HG03060 (cell line): Measurements from ENCODE around the gene PPP1R1C.
A peak's percentile ranks its signal among the peaks of the same experiment; 100 is the strongest.

ENCODE experiments used
- ATAC-seq: cut with Tn5 transposase; IDR thresholded peaks from one replicate; pipeline ENCODE4 v1.9.1; 2021; ENCODE audit warnings: low read depth, moderate number of reproducible peaks; ENCODE audit not compliant: unreplicated experiment

The PPP1R1C gene

DNA sequence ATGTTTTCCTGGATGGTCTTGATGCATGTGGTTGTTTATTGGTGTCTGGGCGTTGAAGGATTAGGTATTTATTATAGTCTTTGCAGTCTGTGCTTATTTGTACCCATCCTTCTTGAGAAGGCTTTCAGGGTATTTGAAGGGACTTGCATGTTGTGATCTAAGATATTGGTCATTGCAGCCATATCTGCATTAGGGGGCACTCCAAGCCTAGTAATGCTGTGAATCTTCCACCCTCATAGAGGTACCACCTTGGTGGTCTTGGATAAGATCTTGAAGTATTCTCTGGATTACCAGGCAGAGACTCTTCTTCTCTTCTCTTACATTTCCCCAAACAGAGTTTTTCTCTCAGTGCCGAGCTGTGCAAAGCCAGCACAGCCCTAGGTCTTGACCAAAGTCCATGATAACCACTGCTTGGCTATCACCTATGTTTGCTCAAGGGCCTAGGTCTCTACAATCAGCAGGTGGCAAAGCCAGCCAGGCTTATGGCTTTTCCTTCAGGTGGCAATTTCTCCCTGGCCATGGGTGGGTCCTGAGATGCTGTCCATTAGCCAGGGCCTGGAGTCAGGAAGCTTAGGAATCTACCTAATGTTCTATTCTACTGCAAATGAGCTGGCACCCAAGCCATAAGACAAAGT is 15.4 kb upstream of the PPP1R1C start:
- no peak for ATAC-seq

DNA sequence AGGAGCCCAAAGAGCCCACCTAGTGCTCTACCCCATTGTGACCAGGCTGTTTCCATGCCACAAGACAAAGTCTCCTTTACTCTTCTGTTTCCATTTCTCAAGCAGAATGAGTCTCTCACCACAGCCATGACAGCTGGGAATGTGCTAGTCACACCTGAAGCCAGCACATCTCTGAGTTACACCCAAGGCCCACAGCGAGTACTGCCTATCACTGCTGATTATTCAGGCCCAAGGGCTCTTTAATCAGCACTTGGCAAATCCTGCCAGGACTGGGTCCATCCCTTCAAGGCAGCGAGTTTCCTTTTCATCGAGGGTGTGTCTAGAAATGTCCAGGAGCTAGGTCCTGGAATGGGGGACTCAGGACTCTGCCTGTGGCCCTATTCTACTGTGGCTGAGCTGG is 14.6 kb upstream of the PPP1R1C start:
- no peak for ATAC-seq

DNA sequence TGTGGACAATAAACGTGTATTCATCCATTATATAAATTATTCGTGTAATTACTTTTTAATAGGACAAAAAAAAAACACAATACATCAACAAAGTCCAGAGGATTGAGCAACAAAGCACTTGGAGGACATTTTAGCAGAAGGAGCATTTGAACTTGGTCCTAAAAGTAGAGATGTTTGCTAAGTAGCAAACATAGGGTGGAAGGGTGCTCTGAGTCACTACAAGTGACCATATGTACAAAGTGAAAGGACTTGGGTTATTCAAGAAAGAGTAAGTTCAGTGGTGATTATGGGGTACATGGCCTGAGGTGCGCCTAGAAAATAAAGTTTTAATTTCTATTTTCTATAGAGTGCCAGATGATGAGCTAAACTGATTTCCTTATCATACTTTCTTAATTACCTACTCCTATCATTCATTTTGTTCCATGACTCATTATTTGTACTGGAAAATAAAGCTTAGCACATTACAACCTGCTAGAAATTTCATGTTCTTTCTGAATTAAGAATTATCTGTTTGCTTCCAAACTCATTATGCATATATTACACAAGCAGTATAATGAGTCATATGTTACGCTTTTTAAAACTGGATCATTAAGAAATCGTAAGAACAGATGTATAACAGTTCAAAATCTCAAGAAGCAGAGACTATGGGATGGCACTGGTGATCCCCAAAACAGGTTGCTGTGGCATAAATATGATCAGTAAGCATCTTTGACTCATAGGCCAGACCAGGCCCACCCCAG is 13.1 kb upstream of the PPP1R1C start:
- no peak for ATAC-seq

DNA sequence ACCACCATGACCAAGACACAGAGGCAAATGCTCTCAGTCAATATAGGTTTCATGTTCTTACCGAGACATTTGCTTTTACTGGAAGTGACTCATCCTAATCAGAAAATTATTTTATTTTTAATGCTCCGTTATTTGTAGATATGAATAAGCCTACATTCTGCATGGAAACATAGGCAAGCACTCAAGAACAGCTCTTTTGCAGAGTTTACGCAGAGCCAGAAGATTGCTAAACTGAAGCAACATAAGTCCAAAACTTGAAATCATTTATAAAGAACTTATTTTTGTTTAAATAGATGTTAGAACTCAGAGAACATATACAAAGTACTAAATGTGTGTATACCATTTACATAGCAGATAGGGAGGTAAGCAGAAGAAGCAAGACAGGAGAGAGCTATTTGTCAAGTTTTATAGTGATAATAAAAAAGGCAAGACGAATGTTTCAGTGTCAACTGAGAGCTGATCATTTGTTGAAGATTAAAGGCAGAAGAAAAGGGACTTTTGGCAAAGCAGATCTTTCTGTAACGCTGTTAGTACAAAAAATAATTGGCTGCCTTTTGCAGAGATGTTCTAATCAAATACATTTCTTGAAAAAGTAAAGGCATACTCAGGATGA is 12.4 kb upstream of the PPP1R1C start:
- no peak for ATAC-seq

DNA sequence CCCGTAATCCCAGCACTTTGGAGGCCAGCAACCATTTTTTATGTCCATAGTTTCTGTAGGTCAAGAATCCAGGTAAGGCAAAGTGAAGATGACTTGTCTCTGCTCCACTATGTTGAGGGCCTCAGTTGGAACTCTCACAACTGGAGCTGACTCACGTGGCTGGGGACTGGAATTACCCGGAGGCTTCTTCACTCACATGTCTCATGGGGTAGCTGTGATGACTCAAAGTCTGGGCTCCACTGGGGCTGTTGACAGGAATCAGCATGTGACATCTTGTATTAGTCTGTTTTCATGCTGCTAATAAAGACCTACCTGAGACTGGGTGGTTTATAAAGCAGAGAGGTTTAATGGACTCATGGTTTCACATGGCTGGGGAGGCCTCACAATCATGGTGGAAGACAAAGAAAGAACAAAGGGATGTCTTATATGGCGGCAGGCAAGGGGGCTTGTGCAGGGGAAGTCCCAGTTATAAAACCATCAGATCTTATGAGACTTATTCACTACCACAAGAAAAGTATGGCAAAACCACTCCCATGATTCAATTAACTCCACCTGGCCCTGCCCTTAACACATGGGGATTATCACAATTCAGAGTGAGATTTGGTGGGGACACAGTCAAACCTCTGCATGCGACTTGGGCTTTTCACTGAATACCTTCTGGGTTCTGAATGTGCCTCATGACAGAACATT is 7.8 kb upstream of the PPP1R1C start:
- peak; percentile 49 for ATAC-seq

DNA sequence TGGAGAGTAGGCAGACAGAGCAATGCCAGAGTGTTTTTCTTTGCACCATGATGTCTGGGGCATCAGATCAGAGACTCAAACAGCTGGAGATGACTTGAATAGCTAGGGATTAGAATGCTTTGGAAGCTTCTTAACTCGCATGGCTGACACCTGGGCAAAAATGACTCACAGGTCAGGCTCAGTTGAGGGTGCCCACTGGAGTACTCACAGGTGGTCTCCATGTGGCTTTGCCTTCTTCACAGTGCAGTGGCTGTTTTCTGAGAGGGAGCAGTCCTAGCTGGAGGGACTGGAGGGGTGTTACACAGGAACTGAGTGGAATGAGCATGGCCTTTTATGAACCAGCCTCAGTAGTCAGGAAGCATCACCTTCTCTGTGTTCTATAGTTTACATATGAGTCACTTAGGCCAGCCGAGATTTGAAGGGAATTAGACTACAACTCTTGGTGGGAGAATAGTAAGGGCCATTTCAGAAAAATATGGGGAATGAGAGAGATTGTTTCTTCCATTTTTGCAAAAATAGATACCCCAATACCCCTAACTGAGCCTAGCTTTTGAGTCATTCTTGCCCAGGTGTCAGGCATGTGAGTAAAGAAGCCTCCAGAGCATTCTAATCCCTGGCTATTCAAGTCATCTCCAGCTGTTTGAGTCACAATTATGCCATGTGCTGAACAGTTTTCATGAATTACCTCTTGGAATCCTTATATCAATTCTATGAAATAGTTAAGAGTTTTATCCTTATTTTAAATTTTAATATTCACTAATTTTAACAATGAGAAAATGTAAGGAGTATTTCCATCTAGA is 7.1 kb upstream of the PPP1R1C start:
- ATAC-seq: no peak

DNA sequence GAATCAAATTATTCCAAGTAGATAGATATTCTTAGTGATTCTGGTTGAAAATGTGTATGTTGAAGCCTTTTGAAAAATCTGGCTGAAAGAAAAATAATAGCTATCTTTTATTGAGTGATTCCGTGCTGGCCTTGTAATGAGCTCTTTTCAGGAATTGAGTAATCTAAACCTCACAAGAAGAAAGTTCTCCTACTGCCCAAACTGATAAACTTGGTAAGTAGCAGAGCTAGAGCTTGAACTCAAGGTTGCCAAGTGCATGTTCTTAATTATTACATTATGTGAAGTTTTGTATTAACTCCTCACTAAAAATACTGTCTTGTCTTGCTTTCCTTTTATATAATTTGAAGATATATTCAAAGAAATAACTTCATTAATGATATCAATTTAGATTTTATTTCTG is 1.6 kb upstream of the PPP1R1C start:
- ATAC-seq: no peak

DNA sequence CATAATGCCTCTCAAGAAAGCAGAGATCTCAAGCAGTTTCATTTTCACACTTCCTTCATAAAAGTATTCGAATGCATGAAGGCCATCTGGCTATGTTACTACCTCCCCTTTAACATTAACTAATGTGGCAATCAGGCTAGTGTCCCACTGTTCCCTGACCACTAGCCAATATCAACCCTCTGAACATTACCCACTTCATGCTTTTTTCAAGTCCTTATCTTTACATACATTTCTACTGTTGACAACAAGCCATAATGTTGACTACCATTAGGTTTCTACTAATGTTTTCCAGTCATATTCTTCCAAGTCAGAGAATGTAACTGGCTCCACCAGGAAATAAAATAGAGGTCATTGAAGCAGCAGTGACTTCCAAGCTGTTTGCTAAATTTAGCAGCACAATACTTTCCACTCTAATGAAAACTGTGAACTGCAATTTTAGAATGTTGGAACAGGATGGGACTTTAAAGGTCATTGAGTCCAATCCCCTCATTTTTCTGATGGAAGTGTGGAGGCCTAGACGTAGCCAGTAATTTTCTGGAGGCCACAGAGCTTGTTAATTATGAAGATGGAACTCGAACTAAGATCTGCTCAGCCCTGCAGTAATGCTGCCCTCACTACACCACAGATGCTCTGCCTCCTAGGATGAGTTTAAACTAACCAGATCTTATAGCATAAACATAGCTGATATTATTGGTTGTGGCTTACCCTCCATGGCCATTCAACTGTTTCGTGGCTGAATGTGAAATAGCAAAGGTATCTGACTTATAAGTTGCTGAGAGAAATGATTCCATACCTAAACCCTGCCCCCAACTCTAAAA is 630 bp upstream of the PPP1R1C start:
- no peak for ATAC-seq

DNA sequence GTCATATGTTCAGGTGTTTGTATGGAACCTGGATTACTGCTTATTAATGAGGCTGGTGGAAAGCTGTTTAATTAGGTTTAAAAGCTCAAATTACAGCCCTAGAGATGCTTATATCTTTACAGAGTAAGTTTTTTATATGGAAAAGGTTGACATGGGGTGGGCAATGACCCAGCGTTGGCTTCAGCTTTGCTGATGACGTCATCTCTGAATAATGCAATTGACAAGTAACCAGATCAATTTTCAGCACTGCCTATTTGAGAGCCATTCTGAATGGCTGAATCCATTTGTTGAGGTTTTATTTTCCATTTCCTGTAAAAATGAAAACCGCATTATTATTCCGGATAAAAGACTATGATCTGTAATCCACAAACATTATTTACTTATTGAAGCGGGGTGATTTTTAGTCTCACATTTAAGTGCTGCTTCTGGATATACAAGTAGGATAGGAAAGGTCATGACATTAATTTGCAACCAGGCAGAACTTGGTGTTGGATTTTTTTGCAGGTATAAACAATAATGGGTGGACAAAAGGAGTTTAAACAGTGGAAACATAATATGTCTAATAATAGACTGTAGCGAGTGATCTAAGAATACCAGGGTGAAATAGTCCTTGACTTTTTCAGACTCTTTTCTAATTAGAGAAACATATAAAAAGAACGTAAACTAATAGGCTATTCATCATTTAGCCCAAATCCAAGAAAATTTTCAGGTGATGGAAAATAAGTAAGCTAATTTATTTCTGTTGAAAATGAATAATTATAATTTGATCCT is 2.7 kb downstream of the PPP1R1C start:
- ATAC-seq: no peak

DNA sequence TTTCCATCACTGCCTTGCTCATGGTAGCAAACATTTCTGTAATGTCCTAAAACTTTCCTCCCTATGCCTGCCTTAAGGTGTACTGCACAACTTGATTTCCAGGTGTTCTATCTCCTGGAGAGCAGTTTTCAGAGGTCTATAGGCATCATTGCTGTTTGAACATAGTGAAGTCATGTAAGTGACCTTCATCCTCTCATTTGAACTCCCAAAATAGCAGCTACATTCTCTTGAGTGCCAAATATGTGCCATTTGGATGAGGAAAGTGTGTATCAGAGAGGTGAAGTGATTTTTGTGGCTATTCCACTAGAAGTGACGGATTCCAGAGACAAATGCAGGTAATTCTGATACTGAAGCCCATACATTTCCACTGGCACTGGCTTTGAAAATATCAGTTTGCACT is 3.4 kb downstream of the PPP1R1C start:
- no peak for ATAC-seq

DNA sequence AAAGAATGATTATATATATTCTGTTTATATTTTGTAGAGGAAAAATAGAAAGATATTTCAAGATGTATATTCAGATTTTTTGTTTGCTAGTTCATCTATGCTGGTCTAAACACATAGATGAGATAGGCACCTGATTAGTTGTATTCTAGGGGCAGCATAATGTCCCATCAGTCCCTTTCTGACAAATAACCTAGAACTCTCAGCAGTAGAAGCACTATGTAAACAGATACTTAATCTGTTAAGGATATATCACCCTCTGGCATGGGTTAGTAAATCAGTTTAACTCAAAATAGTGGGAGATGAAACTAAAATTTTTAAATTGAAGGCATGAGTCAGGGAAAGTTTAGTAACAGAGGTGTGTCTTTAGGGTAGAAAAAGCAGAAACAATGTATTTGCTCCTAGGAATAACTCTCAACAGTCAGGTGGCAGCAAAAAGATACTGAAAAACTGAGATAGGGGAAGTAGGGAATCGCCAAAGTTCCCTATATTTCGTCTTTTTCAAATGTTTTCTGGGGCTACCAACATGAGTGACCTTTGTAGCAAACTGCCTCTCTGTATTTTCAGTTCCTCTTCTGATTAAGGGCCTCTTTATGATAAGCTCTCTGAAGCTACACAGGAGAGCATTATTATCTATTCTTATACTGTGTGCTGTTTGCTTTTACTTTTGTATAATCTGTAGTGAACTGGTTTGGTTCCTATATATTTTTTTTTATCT is 5.7 kb downstream of the PPP1R1C start:
- peak; percentile 92 for ATAC-seq

DNA sequence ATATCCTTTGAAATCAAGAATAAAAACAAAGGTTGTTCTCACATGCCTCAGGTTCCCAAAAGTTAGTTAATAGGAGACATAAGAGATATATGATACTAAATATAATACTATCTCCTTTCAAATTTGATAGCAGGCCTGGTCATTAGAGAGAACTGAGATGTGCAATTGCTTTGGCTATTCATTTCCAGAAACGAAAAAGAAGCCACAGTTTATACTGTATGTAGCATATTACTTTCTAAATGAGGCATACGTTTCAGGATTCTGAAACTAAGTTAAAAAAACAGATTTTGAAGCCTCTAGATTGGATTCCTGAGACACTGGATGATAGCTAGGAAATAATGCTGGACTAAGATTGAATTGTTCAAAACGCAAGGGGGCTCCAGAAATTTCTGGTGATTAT is 7.1 kb downstream of the PPP1R1C start:
- ATAC-seq: peak; percentile 79

DNA sequence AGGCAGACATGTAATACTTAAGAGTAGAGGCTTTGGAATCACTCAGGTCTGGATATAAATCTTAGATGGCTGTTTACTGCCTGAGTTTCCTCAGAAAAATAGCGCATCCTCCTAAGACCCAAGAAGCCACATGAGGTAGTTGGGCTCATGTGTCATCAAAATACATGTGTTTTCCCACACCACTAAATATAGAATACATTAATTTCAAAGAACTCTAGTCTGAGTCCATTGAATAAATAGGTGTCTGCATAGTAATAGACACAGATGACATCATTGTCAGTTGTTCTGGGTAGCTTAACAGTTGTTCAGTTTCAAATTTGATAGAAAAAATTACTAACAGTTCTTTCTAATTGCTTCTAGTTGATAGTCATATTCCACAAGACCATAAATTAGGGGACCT is 9.6 kb downstream of the PPP1R1C start:
- no peak for ATAC-seq

DNA sequence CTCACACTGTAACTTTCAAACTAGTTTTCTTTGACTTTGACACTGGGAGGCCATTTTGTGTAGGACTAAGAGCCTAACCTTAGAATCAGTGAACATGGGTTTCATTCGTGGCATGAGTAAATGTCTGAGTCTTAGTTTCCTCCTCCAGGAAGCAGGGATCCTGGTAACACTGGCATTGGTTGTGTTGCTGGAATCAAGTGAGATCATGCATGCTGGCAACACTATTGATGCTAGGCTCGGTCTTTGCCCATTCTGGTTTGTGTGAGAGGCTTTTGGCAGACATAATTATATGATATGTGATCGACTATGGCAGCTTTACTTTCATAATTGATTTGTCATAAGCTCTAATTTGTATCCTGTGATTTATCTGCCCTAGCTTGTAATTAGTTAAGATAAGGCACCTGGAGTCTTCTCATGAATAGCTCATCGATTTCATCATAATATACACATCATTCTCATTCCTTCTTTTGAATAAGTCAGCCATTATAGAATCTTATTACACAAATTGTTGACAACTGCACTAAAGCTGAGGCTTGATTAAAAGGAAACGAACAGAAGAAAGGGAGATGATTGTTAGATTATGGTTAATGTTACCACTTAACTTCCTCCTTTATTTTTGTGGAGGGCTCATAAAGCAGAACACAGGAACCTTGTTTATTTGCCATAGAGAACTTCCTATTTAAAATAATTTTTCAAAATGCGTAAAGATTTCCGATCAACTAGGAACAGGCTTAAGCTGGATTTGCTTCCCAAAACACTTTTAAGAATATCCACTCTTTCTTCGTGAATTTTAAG is 12.6 kb downstream of the PPP1R1C start:
- ATAC-seq: no peak

DNA sequence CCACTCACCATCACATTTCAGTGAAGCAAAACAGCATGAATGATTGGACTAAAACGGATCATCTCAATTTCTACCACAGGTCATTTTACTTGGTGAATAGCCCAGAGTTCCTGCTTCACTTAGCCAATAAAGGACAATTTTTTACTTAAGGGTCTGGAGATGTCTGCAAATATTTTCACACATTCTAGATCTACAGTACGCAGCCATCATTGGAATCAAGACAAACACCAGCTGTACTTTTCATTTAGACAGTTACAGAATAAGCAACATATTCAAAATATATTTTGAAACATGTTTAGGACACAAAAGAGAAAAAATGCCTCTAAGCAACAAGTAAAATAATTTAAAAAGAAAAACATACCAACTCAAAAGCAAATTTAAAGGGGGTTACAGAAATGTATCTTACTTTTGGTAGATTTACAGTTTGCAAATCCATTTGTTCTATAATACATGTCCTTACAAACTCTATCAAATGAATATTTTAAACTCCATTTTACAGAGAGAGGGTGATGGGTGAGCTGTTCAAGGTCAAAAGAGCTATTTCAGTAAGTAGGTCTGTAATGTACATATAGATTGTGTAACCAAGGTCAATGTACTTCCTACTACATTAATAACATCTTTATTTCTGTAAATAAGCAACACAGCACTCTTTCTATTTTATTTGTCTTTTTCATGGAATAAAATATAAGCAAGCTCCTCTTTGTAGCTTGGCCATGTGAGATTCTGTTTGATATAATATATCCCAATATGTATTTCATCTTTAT is 13.4 kb downstream of the PPP1R1C start:
- ATAC-seq: no peak

DNA sequence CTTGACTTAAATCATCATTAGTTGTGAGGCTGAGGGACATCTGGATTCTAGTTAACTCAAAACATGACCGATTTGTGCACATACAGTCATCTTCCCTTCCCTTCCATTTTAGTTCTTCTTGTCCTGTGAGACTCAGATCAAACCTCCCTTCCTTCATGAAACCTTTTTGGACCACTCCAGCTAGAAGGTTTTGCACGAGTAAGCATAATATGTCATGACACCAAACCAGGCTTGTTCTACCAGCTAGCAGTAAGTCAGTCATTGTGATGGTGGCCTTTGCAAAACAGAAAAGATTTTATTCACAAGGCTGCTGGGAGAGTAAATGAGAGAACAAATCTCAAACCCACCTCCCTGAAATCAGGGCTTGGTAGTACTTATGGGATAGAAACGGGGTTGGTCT is 14.3 kb downstream of the PPP1R1C start:
- ATAC-seq: no peak

DNA sequence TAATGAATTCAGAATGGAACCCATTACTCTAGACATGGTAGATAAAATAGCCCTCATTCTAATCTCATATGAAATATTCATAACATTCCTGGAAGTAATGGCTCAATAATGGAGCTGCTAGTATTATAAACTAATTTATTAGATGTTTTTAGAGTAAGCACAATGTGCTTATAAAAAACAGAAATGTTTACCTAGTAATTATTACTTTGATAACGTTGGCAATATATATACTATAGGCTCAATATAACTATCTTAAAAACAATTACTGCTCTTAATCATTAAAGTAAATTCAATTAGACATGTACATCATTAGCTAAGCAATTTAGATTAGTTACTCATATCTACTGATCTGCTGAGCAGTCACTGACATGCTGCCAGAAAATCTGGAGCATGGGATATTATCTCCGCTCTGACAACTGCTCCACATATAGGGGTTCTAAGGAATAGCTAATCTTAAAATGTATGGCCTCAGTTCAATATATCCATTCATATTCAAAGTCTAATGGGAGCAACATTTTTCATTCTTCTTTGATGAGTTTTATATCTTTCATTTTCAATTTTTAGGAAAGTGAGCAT is 19.4 kb downstream of the PPP1R1C start:
- no peak for ATAC-seq
